ENCODE measurements around the gene PLEKHG4. TPM values are rescaled to one million over a fixed set of nuclear protein-coding genes. Genes with fewer than 3 reads are reported as not detected.
A peak's percentile ranks its signal among the peaks of the same experiment; 100 is the strongest.

The PLEKHG4 gene
- total RNA-seq, 1 donor = 24.3 TPM

GRCh38 chr16:67264866-67265265 lies 14.5 kb upstream of the PLEKHG4 start:
- DNase-seq (ENCODE audit: low read depth) = no peak
- no peak for TF ChIP-seq CTCF (IDR thresholded peaks at IDR 0.05; ENCODE audit: insufficient read depth, low read length)
- H3K4me3 ChIP-seq (ENCODE audit: low read depth, low read length) = no peak overlapping the region

- H3K4me3 ChIP-seq (ENCODE audit: low read depth, low read length) = no peak overlapping the region
- no peak for TF ChIP-seq CTCF (IDR thresholded peaks at IDR 0.05; ENCODE audit: insufficient read depth, low read length)
- no peak for DNase-seq (ENCODE audit: low read depth)
These were observed 13.5 kb upstream of the PLEKHG4 start for GRCh38 chr16:67265834-67266233.

DNA sequence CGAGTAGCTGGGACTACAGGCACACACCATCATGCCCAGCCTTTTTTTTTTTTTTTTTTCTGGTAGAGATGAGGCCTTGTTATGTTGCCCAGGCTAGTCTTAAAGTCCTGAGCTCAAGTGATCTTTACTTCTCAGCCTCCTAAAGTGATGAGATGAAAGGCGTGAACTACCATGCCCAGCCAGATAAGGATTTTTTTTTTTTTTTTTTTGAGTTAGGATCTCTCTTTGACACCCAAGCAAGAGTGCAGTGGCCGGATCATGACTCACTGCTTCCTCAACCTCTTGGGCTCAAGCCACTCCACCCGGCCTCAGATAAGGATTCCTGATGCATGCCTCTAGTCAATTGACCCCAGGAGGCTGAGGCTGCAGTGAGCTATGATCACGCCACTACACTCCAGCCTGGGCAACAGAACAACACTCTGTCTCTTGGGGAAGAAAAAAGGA lies 11.2 kb upstream of the PLEKHG4 start:
- TF ChIP-seq CTCF (IDR thresholded peaks at IDR 0.05; ENCODE audit: insufficient read depth, low read length) = no peak
- no peak overlapping the region for H3K4me3 ChIP-seq (ENCODE audit: low read depth, low read length)
- peak; percentile 99 for DNase-seq (ENCODE audit: low read depth)

GRCh38 chr16:67269766-67270165 lies 9.6 kb upstream of the PLEKHG4 start:
- no peak overlapping the region for H3K4me3 ChIP-seq (ENCODE audit: low read depth, low read length)
- peak; percentile 84 for DNase-seq (ENCODE audit: low read depth)
- TF ChIP-seq CTCF (IDR thresholded peaks at IDR 0.05; ENCODE audit: insufficient read depth, low read length) = no peak

DNA sequence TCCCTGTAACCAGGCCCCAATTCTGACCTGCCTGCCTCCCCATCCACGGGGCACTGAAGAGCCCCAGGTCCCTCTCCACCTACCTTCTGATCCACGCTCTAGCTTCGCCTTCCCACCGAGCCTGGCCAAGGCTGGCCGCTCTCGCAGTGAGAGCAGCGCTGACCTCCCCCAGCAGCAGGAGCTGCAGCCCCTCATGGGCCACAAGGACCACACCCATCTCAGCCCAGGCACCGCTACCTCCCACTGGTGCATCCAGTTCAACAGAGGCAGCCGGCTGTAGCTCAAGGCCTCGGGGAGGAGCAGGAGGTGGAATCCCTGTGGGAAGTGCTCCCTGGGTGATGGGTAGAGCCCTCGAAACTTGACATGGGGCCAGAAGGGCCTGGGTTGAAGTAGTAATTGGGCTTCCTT lies 8.4 kb upstream of the PLEKHG4 start:
- DNase-seq (ENCODE audit: low read depth) = no peak
- TF ChIP-seq CTCF (IDR thresholded peaks at IDR 0.05; ENCODE audit: insufficient read depth, low read length) = no peak
- H3K4me3 ChIP-seq (ENCODE audit: low read depth, low read length) = no peak overlapping the region

GRCh38 chr16:67271446-67271845 lies 7.9 kb upstream of the PLEKHG4 start:
- DNase-seq (ENCODE audit: low read depth) = no peak
- H3K4me3 ChIP-seq (ENCODE audit: low read depth, low read length) = no peak overlapping the region
- no peak for TF ChIP-seq CTCF (IDR thresholded peaks at IDR 0.05; ENCODE audit: insufficient read depth, low read length)

DNA sequence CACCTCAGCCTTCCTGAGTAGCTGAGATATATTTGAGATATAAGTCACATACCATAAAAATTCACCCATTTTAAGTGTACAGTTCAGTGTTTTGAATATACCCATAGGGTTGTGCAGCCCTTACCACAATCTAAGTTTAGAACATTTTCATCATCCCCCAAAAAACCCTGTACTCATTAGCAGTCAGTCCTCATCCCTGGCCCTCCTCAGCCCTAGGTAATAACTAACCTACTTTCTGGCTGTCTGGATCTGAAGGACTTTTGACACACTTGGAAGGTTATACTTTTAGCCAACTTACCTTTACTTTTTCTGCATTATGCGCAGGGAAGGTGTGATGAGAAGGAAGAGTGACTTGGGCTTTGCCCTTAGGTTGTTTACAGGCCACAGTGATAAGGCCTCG lies 4.0 kb upstream of the PLEKHG4 start:
- DNase-seq (ENCODE audit: low read depth) = no peak
- TF ChIP-seq CTCF (IDR thresholded peaks at IDR 0.05; ENCODE audit: insufficient read depth, low read length) = no peak
- H3K4me3 ChIP-seq (ENCODE audit: low read depth, low read length) = no peak overlapping the region
